Fibroblast of lung (primary cell): Measurements from ENCODE around the gene NEMP2.

Experiments used
- CTCF ChIP-seq, 2 donors: IDR thresholded peaks in 1 of 2; conservative IDR thresholded peaks in 1 of 2; 1 replicate in 1 of 2; 2 replicates in 1 of 2; pipeline ENCODE4 v1.5.1; 2011 to 2012; ENCODE audit warnings: low read length in 2 of 2, control low read depth in 1 of 2, inconsistent platforms in 1 of 2, low read depth in 1 of 2, mild to moderate bottlenecking in 1 of 2
- EZH2 ChIP-seq: IDR thresholded peaks from 2 replicates; pipeline ENCODE4 v1.5.1; 2012; ENCODE audit warnings: low read length, control low read depth, mild to moderate bottlenecking; ENCODE audit errors: missing control alignments

- TF ChIP-seq CTCF (conservative IDR thresholded peaks at IDR 0.05 in 1 of 2, IDR thresholded peaks at IDR 0.05 in 1 of 2; ENCODE audit: low read depth in 1 of 2, low read length in 2 of 2), result no peak
- TF ChIP-seq EZH2, result no peak
Measured at GRCh38 chr2:190460487-190460886, 74.0 kb downstream of the NEMP2 start.
